HUES64 (cell line): ENCODE results near the gene GET4.
A peak's percentile ranks its signal among the peaks of the same experiment; 100 is the strongest.
"Not testable (repeated sequence)": the region's sequence is repeated elsewhere in the genome, so short reads cannot be mapped to it uniquely, and the experiment has no call there.

ENCODE experiments used
- H3K27ac ChIP-seq: 2 replicates; pipeline ENCODE4 v1.7.0; 2013; ENCODE audit warnings: low read depth, low read length, inconsistent platforms
- H3K27me3 ChIP-seq: 2 replicates; pipeline ENCODE4 v1.6.1; 2013; ENCODE audit warnings: mild to moderate bottlenecking, low read length; ENCODE audit not compliant: insufficient read depth
- H3K36me3 ChIP-seq: 2 replicates; pipeline ENCODE4 v1.6.1; 2013; ENCODE audit warnings: mild to moderate bottlenecking, low read length; ENCODE audit not compliant: insufficient read depth
- H3K4me1 ChIP-seq: 2 replicates; pipeline ENCODE4 v1.6.1; 2013; ENCODE audit warnings: mild to moderate bottlenecking, low read length, moderate library complexity; ENCODE audit not compliant: insufficient read depth
- H3K4me3 ChIP-seq: 2 replicates; pipeline ENCODE4 v1.5.1; 2013; ENCODE audit warnings: mild to moderate bottlenecking, low read length, moderate library complexity
- H3K9ac ChIP-seq: 2 replicates; pipeline ENCODE4 v1.6.1; 2013; ENCODE audit warnings: mild to moderate bottlenecking, low read depth, low read length
- H3K9me3 ChIP-seq: 2 replicates; pipeline ENCODE4 v1.6.1; 2013; ENCODE audit warnings: low read depth, low read length; ENCODE audit not compliant: insufficient read depth
- WGBS: fragments of 150-250, 120-280 bp; methylation state at CpG from one replicate; pipeline ENCODE4 v1.1.7; 2013; ENCODE audit warnings: missing lambda C conversion rate; 5-methylcytosine and 5-hydroxymethylcytosine counted together

The GET4 gene

GRCh38 chr7:872685-873084 is 3.7 kb upstream of the GET4 start:
- H3K36me3 ChIP-seq = peaks cover 69% of the 10 kb centered on the region
- WGBS = 96% methylated on average over 19 of the region's 19 CpGs
- not testable (repeated sequence) for H3K27me3 ChIP-seq, H3K4me3 ChIP-seq, H3K9me3 ChIP-seq, H3K27ac ChIP-seq, H3K9ac ChIP-seq, H3K4me1 ChIP-seq

- H3K4me3 ChIP-seq = no peak overlapping the region
- peaks cover 6% of the 10 kb centered on the region for H3K4me1 ChIP-seq
- H3K27me3 ChIP-seq = no peaks in the 10 kb centered on the region
- H3K27ac ChIP-seq = peak overlapping the region; percentile 44; the same call in 1 of the 2 replicates
- WGBS = 53% methylated on average over 18 of the region's 18 CpGs
- H3K36me3 ChIP-seq = peaks cover 67% of the 10 kb centered on the region
- peak overlapping the region; percentile 1; the same call in 1 of the 2 replicates for H3K9ac ChIP-seq
- H3K9me3 ChIP-seq = no peaks in the 10 kb centered on the region
Measured at GRCh38 chr7:873367-874002, 2.9 kb upstream of the GET4 start.

GRCh38 chr7:874031-874749 is 2.2 kb upstream of the GET4 start:
- H3K4me3 ChIP-seq = no peak overlapping the region
- peaks cover 67% of the 10 kb centered on the region for H3K36me3 ChIP-seq
- H3K27ac ChIP-seq = no peak overlapping the region; the same call in 1 of the 2 replicates
- no peaks in the 10 kb centered on the region for H3K9me3 ChIP-seq
- H3K9ac ChIP-seq = 0 out of 2 replicates have a peak overlapping the region, but pooled peaks have one; percentile 1
- WGBS = 90% methylated on average over 8 of the region's 9 CpGs
- H3K27me3 ChIP-seq = no peaks in the 10 kb centered on the region
- peaks cover 6% of the 10 kb centered on the region for H3K4me1 ChIP-seq

- no peaks in the 10 kb centered on the region for H3K27me3 ChIP-seq
- H3K4me3 ChIP-seq = no peak overlapping the region
- H3K4me1 ChIP-seq = peaks cover 6% of the 10 kb centered on the region
- H3K27ac ChIP-seq = no peak overlapping the region; the same call in 1 of the 2 replicates
- H3K9ac ChIP-seq = no peak overlapping the region
- 92% methylated on average over 7 of the region's 7 CpGs for WGBS
- H3K9me3 ChIP-seq = no peaks in the 10 kb centered on the region
- peaks cover 63% of the 10 kb centered on the region for H3K36me3 ChIP-seq
Measured at GRCh38 chr7:875051-875450, 1.3 kb upstream of the GET4 start.

GRCh38 chr7:875476-876076 is 778 bp upstream of the GET4 start:
- H3K4me3 ChIP-seq = 0 out of 2 replicates have a peak overlapping the region, but pooled peaks have one; percentile 16
- peaks cover 58% of the 10 kb centered on the region for H3K36me3 ChIP-seq
- H3K4me1 ChIP-seq = peaks cover 6% of the 10 kb centered on the region
- peak overlapping the region; percentile 75; the same call in 1 of the 2 replicates for H3K27ac ChIP-seq
- WGBS = 94% methylated on average over 24 of the region's 27 CpGs
- H3K9ac ChIP-seq = peak overlapping the region; percentile 64
- H3K27me3 ChIP-seq = no peaks in the 10 kb centered on the region
- no peaks in the 10 kb centered on the region for H3K9me3 ChIP-seq

GRCh38 chr7:876972-877311 is 588 bp downstream of the GET4 start:
- H3K4me1 ChIP-seq = peaks cover 6% of the 10 kb centered on the region
- under 1% methylated on average over 26 of the region's 26 CpGs for WGBS
- peak overlapping the region; percentile 92 for H3K9ac ChIP-seq
- H3K27ac ChIP-seq = peak overlapping the region; percentile 30; the same call in 1 of the 2 replicates
- H3K4me3 ChIP-seq = peak overlapping the region; percentile 99
- H3K27me3 ChIP-seq = no peaks in the 10 kb centered on the region
- H3K9me3 ChIP-seq = no peaks in the 10 kb centered on the region
- H3K36me3 ChIP-seq = peaks cover 47% of the 10 kb centered on the region

- Histone ChIP-seq H3K9me3 (no peaks in the 10 kb centered on the region), H3K27me3 (no peaks in the 10 kb centered on the region), H3K36me3 (peaks cover 43% of the 10 kb centered on the region), H3K4me1 (peaks cover 6% of the 10 kb centered on the region), H3K9ac (peak overlapping the region; percentile 92), H3K4me3 (peak overlapping the region; percentile 99), H3K27ac (peak overlapping the region; percentile 30; the same call in 1 of the 2 replicates)
- WGBS = 15% methylated on average over 46 of the region's 47 CpGs
Measured at GRCh38 chr7:877312-878232, 1.2 kb downstream of the GET4 start.

- Histone ChIP-seq H3K27ac (no peak overlapping the region), H3K9ac (no peak overlapping the region), H3K27me3 (no peaks in the 10 kb centered on the region), H3K36me3 (peaks cover 31% of the 10 kb centered on the region), H3K4me3 (no peak overlapping the region; the same call in 1 of the 2 replicates), H3K4me1 (peaks cover 2% of the 10 kb centered on the region), H3K9me3 (no peaks in the 10 kb centered on the region)
- WGBS = 93% methylated on average over 15 of the region's 15 CpGs
Measured at GRCh38 chr7:879093-879492, 2.7 kb downstream of the GET4 start.

GRCh38 chr7:879706-880105 is 3.4 kb downstream of the GET4 start:
- H3K4me1 ChIP-seq = peaks cover 2% of the 10 kb centered on the region; the same call in 1 of the 2 replicates
- no peaks in the 10 kb centered on the region for H3K9me3 ChIP-seq
- peaks cover 26% of the 10 kb centered on the region for H3K36me3 ChIP-seq
- no peak overlapping the region for H3K9ac ChIP-seq
- WGBS = 95% methylated on average over 14 of the region's 14 CpGs
- no peaks in the 10 kb centered on the region for H3K27me3 ChIP-seq
- no peak overlapping the region for H3K4me3 ChIP-seq
- H3K27ac ChIP-seq = no peak overlapping the region

GRCh38 chr7:880450-880849 is 4.1 kb downstream of the GET4 start:
- H3K4me1 ChIP-seq = peaks cover 2% of the 10 kb centered on the region; the same call in 1 of the 2 replicates
- H3K4me3 ChIP-seq = no peak overlapping the region
- no peak overlapping the region for H3K9ac ChIP-seq
- H3K27ac ChIP-seq = no peak overlapping the region
- WGBS = 90% methylated on average over 15 of the region's 15 CpGs
- H3K9me3 ChIP-seq = no peaks in the 10 kb centered on the region
- no peaks in the 10 kb centered on the region for H3K27me3 ChIP-seq
- H3K36me3 ChIP-seq = peaks cover 18% of the 10 kb centered on the region
